22Rv1 (cell line): Measurements from ENCODE around the gene GNPTAB.

ENCODE experiments used
- ZFX ChIP-seq: fragments of 450-650 bp; IDR thresholded peaks from 2 replicates; pipeline ENCODE4 v1.6.1; 2017; ENCODE audit warnings: antibody characterized with exemption, borderline replicate concordance
- TF ChIP-seq, protein P1 (sequence below): fragments of 450-650 bp; IDR thresholded peaks from 2 replicates; pipeline ENCODE4 v1.5.1; 2017; ENCODE audit warnings: mild to moderate bottlenecking

DNA sequence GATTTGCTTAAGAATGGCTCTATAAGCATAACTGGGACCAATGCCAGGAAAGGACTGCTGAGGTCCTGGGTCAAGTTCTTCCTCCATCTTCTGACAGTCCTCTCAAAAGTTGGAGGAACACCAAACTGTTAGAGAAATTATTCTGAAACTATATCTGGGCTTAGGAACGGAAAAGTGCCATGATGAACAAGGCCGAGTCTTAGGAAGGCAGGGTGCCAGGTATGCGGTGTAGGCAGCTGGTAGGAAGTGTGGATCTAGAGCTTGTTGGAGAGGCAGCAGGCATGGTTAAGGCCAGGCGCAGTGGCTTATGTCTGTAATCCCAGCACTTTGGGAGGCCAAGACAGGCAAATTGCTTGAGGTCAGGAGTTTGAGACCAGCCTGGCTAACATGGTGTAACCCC, 7.7 kb downstream of the GNPTAB start:
- TF ChIP-seq, protein P1, sequence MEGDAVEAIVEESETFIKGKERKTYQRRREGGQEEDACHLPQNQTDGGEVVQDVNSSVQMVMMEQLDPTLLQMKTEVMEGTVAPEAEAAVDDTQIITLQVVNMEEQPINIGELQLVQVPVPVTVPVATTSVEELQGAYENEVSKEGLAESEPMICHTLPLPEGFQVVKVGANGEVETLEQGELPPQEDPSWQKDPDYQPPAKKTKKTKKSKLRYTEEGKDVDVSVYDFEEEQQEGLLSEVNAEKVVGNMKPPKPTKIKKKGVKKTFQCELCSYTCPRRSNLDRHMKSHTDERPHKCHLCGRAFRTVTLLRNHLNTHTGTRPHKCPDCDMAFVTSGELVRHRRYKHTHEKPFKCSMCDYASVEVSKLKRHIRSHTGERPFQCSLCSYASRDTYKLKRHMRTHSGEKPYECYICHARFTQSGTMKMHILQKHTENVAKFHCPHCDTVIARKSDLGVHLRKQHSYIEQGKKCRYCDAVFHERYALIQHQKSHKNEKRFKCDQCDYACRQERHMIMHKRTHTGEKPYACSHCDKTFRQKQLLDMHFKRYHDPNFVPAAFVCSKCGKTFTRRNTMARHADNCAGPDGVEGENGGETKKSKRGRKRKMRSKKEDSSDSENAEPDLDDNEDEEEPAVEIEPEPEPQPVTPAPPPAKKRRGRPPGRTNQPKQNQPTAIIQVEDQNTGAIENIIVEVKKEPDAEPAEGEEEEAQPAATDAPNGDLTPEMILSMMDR, result no peak
- TF ChIP-seq ZFX, result no peak
